ENCODE results near the gene RNF215. TPM values are rescaled to one million over a fixed set of nuclear protein-coding genes. Genes with fewer than 3 reads are reported as not detected.

RNF215 gene
- total RNA-seq, 1 donor from 2014 or later: 24.5 TPM

GRCh38 chr22:30332551-30332950 is 54.7 kb downstream of the RNF215 start:
- no peak overlapping the region for H2AFZ ChIP-seq (ENCODE audit: low read depth, low read length)
- H3K27ac ChIP-seq (ENCODE audit: low read depth, low read length): no peak overlapping the region
- H3K36me3 ChIP-seq (ENCODE audit: insufficient read depth, low read length): peaks cover 59% of the 10 kb centered on the region
- H3K4me3 ChIP-seq (ENCODE audit: insufficient read depth, low read depth, low read length): no peak overlapping the region
- no peaks in the 10 kb centered on the region for H3K27me3 ChIP-seq (ENCODE audit: insufficient read depth, low read length)
- FAIRE-seq (no peak), DNase-seq (ENCODE audit: low read depth) (no peak)
- Mint-ChIP-seq H3K4me3 (ENCODE audit: unreplicated experiment) (no peak overlapping the region), H3K27me3 (ENCODE audit: low read depth, unreplicated experiment) (no peaks in the 10 kb centered on the region), H3K9me3 (ENCODE audit: unreplicated experiment) (no peaks in the 10 kb centered on the region), H3K4me1 (ENCODE audit: low read depth, unreplicated experiment) (peaks cover 8% of the 10 kb centered on the region), H3K27ac (ENCODE audit: unreplicated experiment) (no peak overlapping the region), H3K36me3 (ENCODE audit: low read depth, unreplicated experiment) (peaks cover 31% of the 10 kb centered on the region)
- no peaks in the 10 kb centered on the region for H3K79me2 ChIP-seq (ENCODE audit: insufficient read depth, low read length)
- no peak overlapping the region for H3K4me2 ChIP-seq (ENCODE audit: low read length)
- H3K4me1 ChIP-seq (ENCODE audit: insufficient read depth, low read length): no peaks in the 10 kb centered on the region
- no peak overlapping the region for H3K9ac ChIP-seq (ENCODE audit: low read length)
- peaks cover 27% of the 10 kb centered on the region for H4K20me1 ChIP-seq (ENCODE audit: insufficient read depth, low read length)
- TF ChIP-seq CTCF (IDR thresholded peaks at IDR 0.05; ENCODE audit: insufficient read depth, low read depth, low read length) (no peak), EZH2 (IDR thresholded peaks at IDR 0.05; ENCODE audit: insufficient read depth, low read length) (no peak)
- no peaks in the 10 kb centered on the region for H3K9me3 ChIP-seq (ENCODE audit: insufficient read depth, low read depth, low read length)

Other genes with a start within 250 kb of the RNF215 start
- gene LIF, start 140.7 kb downstream of the RNF215 start, total RNA-seq: 63.3 and 100 TPM in 2 replicates
- gene OSM, start 120.6 kb downstream of the RNF215 start, total RNA-seq: not detected in 2 replicates
- 15.2 and 16.2 TPM in 2 replicates for gene CASTOR1, start 97.9 kb downstream of the RNF215 start, total RNA-seq
- gene TBC1D10A, start 60.5 kb downstream of the RNF215 start, total RNA-seq: 32.7 and 33.3 TPM in 2 replicates
- 134 and 139 TPM in 2 replicates for gene SF3A1, start 30.5 kb downstream of the RNF215 start, total RNA-seq
- 2.9 and 3.2 TPM in 2 replicates for gene CCDC157, start 30.4 kb downstream of the RNF215 start, total RNA-seq
- gene SEC14L2, start 9.6 kb upstream of the RNF215 start, total RNA-seq: 14.5 and 19.5 TPM in 2 replicates
- 10.6 and 13.0 TPM in 2 replicates for gene MTFP1, start 38.4 kb upstream of the RNF215 start, total RNA-seq
- gene SEC14L3, start 84.6 kb upstream of the RNF215 start, total RNA-seq: not detected in 2 replicates
- not detected in 2 replicates for gene SEC14L4, start 118.3 kb upstream of the RNF215 start, total RNA-seq
- 0.16 and 0.22 TPM in 2 replicates for gene SEC14L6, start 159.3 kb upstream of the RNF215 start, total RNA-seq
- 3.4 and 3.8 TPM in 2 replicates for gene GAL3ST1, start 187.3 kb upstream of the RNF215 start, total RNA-seq
- 88.7 and 92.9 TPM in 2 replicates for gene PES1, start 204.5 kb upstream of the RNF215 start, total RNA-seq
- gene TCN2, start 219.8 kb upstream of the RNF215 start, total RNA-seq: 2.7 and 3.8 TPM in 2 replicates
- gene SLC35E4, start 248.4 kb upstream of the RNF215 start, total RNA-seq: 3.2 and 4.2 TPM in 2 replicates